ENCODE measurements around the gene GK.
A peak's percentile ranks its signal among the peaks of the same experiment; 100 is the strongest.
"Not testable (repeated sequence)": the region's sequence is repeated elsewhere in the genome, so short reads cannot be mapped to it uniquely, and the experiment has no call there.

Gene GK

DNA sequence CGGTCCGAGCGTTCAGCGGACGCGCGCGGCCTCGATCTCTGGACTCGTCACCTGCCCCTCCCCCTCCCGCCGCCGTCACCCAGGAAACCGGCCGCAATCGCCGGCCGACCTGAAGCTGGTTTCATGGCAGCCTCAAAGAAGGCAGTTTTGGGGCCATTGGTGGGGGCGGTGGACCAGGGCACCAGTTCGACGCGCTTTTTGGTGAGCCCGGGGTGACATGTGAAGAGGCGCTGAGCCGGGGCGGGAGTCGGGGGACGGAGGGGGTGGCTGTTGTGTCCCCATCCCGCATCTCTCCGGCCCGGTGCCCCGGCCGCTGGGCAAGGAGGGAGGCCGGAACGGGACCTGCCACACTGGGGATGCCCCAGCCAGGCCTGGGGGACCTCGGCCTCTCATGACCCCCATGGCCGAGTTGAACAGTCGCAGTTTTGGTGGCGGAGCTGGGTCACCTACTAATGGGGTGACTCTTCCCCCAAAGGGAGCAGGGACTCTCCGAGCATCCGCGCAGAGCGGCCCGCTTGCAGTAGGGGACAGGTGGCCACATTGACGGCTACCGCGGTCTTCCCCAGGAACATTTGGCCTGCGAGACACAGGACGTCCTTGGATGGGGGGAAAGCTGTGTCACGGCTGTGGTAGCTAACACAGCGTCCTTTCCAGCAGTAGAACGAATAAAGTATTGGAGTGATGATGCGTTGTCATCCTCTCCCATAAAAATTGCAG, at the start of gene GK:
Gene GK, plus strand, starts transcription at position 9 of the 717 bp plus-strand sequence. Its CDS starts 115 bp downstream, at position 124.
- DNase-seq: no peak

DNA sequence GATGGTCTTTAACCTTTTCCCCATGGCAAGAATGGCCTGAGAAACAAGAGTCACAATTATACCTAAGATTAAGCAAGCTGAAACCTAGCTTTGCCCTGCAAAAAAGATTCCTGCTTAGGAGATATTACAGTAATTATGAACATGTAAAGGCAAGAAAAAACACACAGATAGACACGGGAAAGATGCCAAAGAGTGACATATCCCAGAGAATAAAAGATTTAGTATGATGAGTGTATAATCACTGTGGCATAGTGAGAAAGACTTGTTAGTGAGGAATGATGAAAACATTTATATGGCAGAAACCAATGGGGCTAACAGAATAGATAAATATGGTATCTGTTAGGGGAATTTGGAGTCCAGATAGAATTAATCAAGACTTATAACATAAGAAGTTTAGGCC, 46.1 kb upstream of the GK start:
- no peak for DNase-seq

DNA sequence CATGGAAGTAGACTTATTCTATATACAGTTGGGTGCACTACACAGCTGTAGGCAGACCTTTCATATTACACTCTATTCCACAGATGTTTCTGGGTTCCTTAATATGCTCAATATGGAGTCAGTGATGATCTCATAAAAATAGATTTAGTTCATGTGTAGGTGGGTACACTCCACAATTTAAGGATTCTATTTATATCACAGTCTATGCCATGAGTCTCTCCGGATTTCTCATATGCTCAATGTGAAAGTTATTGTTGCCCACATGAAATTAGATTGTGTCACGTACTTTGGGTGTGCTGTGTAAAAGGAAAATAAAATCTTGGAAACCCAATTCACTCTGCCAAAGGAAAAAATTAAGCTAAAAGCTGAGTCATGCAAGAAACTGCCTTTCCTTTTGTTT, 43.2 kb upstream of the GK start:
- no peak for DNase-seq

- no peak for DNase-seq
Observed at GRCh38 chrX:30612250-30612655, 41.0 kb upstream of the GK start.

DNA sequence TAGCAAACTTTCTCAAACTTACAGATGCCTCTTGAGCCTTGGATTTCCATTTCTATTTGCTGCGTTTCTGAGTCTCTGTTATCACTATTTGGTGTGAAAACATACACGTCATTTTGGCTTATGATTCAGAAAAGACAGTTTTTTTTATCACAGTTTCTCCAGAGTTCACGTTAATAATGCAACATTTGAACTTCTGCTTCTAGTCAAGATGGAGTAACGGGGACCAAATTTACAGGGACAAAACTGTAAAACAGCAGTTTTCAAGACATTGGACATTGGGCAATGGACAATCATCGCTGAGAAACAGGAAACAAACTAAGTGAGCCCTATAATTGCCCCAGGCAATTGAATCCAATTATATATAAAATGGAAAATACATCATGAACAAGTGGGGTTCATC, 39.5 kb upstream of the GK start:
- DNase-seq: no peak

DNA sequence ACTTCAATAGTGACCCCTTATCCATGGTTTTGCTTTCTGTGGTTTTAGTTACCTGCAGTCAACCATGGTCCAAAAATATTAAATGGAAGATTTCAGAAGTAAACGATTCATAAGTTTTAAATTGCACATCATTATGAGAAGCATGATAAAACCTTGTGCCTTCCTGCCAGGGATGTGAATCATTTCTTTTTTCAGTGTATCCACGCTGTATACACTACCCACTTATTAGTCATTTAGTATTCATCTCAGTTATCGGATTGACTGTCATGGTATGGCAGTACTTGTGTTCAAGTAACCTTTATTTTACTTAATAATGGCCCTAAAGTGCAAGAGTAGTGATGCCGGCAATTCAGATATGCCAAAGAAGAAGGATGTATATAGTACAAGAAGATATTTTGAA, 38.0 kb upstream of the GK start:
- DNase-seq: no peak

DNA sequence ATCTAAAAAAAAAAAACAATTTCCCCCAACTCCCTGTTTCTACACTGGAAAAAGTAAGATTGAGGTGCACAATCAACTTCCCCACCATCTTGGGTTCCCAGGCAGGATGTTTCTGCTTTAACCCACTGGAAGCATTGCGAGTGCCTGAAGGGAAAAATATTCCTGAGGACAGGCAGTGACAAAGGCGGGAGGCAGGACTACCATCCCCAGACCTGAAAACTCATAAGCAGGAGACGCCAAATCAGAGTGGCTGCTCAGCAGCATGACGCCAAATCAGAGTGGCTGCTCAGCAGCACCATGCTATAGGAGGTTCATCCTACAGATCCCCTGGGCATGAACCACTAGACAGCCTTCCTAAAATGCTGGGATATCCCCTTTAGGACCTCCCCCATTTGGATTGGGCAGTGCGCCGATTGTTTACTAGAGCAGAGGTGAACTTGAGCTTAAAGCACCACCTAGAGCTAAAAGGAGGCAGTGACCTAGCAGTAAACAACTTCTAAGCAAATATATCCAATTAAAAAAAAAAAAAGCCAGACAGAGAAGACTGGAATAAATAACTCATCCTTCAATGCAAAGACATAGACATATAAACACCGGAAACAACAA, 35.0 kb upstream of the GK start:
- DNase-seq: no peak

DNA sequence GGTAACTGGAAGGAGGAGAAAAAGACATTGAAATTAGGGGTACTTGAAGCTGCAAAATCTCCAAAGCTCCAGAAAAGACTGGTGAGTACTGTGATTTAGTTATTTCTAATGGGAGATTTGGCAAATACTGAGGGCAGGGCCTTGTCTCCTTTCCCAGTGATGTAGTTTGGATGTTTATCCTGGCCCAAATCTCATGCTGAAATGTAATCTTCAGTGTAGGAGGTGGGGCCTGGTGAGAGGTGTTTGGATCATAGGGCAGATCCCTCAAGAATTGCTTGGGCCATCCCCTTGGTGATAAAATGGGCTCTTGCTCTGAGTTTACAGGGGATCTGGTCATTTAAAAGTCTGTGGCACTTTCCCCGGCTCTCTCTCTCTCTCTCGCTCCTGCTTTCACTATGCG, 33.1 kb upstream of the GK start:
- no peak for DNase-seq

GRCh38 chrX:30620980-30621618, 32.1 kb upstream of the GK start:
- DNase-seq: peak; percentile 15

DNA sequence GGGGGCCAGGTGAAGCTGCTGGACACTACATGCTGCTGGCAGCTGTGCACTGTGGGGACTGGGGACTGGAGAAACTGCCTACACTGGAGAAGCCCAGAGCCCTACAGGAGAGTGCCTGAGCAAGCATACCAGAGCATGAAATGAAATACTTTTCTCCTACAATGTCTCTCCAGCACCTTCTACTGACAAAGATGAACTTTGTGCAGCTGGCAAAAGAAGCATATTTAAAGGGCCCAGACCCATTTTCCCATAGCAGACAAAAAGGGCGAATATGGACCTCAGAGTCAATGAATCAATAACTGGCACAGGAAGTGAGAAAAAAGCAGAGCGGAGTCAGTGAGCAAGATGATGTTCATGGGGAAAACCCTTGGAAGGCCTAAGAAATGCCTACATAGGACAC, 30.9 kb upstream of the GK start:
- DNase-seq: no peak

- DNase-seq: no peak
Observed at GRCh38 chrX:30626402-30626801, 26.8 kb upstream of the GK start.

DNA sequence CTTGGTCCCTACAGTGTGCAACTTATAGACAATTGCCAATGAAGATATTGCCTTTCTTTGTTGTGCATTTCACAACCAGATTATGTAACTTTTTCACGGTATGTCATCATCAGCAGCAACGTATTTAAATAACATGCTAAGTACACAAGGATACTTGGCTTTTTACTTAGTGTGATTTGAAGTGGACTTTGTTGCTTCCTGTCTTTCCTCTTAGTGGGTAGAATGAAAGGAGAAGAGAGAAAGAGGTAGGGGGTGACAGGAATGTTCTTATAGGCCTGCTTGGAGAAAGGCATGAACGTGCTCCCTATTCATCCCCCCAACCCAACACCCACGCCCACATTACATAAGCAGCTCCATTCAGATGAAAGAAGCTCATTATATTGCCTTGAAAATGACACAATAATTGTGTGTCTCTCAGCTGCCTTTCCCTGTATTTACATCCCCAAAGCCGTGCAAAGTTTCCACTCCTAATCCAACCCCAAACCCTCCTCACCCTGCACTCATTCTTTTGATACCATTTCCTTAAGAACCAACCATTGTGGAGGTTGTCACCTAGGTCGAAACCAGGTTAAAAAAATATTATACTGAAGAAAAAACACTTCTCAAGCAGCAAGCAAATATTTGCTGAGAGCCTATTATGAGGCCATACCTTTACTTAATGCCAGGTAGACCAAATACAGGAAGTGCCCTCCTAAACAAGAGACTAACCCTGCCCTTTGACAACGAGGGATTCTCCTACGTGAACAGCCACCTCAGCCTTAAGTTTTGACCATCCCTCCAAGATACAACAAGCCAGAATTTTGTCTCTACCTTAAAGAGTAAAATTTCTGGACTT, 25.2 kb upstream of the GK start:
- no peak for DNase-seq

GRCh38 chrX:30634070-30634469, 19.2 kb upstream of the GK start:
- DNase-seq: not testable (repeated sequence)

- no peak for DNase-seq
Observed at GRCh38 chrX:30635630-30636029, 17.6 kb upstream of the GK start.

- peak; percentile 53 for DNase-seq
Observed at GRCh38 chrX:30637874-30638815, 15.1 kb upstream of the GK start.

DNA sequence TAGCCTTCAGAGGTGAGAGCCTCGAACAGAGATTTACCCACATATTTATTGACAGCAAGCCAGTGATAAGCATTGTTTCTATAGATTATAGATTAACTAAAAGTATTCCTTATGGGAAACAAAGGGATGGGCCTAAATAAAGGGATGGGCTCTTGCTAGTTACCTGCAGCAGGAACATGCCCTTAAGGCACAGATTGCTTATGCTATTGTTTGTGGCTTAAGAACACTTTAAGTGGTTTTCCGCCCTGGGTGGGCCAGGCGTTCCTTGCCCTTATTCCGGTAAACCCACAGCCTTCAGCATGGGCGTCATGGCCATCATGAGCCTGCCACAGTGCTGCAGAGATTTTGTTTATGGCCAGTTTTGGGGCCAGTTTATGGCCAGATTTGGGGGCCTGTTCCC, 13.5 kb upstream of the GK start:
- not testable (repeated sequence) for DNase-seq

DNA sequence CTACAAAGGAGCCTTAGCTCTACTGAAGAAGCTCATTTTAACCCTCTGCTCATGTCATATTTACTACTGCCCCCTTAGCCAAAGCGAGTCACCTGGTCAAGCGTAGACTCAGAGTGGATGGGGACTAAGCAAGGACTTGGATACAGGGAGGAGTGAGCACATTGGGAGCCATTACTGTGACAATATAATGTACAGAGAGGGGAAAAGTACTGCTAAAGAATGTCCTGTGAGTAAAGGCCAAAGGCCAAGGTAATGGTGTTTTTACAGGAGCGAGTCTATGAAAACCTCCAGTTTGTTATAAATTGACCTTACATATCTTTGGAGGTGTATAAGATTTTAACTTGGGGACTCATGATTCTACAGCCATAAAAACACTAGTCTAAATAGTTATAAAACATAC, 10.6 kb upstream of the GK start:
- no peak for DNase-seq

- no peak for DNase-seq
Observed at GRCh38 chrX:30643313-30643821, 9.9 kb upstream of the GK start.

DNA sequence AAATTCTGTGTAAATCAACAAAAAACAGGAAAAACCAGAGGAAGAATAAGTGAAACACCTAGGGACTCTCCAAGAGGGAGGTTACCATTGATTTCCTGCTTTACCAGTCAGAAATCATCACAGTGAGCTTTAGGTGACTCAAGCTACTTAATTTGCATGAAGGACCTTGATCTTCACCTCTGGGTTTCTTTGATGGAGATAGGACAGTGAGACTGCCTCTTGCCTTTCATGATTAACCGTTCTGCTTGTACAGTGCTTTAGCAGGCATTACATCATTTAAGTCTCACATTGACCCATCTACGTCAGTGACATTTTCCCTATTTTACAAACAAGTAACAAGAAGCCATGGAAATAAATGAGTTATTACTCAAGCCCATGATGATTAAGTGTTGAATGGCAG, 3.4 kb upstream of the GK start:
- no peak for DNase-seq

DNA sequence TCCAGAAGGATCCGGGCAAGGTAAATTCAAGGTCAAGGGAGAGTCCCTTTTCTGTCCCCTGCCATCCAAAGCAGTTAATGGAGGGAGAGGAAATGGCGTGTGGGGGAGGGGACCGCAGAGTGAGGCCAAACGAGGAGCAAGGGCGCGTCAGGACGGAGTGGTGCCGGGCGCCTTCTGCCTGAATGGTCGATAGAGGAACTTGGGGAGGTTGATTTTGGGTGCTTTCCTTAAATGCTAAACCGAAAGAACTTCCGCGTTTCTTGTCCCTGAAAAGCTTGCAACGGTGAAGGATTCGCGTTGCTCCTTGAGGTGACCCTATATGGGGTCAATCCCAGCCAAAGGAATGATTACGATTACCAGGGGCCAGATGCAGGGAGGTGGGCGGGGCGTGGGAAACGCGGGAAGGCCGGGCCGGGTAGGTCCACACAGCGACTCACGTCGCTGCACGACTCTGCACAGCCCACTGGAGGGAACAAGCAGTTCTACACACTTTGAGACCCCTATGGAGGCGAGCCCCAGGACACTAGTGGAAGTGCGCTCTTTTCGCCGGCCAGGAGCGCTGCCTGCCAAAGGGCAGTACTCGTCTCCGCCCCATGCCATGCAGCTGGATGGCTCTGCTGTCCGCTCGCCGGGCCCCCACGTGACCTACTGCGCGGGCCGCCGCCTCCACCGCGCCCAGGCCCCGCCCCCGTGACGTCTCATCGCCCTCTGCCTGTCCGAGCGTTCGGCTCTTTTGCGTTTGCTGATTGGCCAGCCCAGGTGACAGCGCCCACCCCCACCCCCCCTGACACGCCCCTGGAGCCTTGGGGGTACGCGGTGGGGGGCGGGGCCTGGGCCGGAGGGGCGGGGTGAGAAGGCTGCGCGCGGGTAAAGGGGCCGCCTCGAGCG, 452 bp upstream of the GK start:
- DNase-seq: peak; percentile 89

- DNase-seq: not testable (repeated sequence)
Observed at GRCh38 chrX:30654386-30654785, 1.2 kb downstream of the GK start.

Measured in GDM1 (cell line).